Left colon (tissue), 2 donors: ENCODE results near the gene GPR35. TPM values are rescaled to one million over a fixed set of nuclear protein-coding genes. Genes with fewer than 3 reads are reported as not detected.

Source experiments
- ATAC-seq: fragments of 200-7000 bp; cut with Tn5 transposase; one replicate; pipeline ENCODE4 v1.9.1; 2020; ENCODE audit warnings: mild to moderate bottlenecking, moderate library complexity
- DNase-seq, 2 donors: peaks; one replicate each; pipeline ENCODE4 v3.0.0-alpha.2; 2020
- intact Hi-C, 2 donors: fragments of 100-400 bp; cut with DNase I in 1 of 2; cut with micrococcal nuclease in 1 of 2; formaldehyde crosslinking; loops; one replicate each; pipeline versions ENCODE4 v1.11.2 to v1.14.0; 2022; cut with DNase I, micrococcal nuclease
- long read RNA-seq: library from polyadenylated mRNA; unstranded; transcript quantifications from one replicate; pipeline ENCODE4 v2.0.0, GENCODE V29; 2021
- total RNA-seq, 2 donors: library from RNA; stranded (reverse); fragmentation: NEBNext Ultra II Directional; extraction: Animal tissue kit (Norgen Biotek cat#: 25700); gene quantifications; one replicate each; pipeline ENCODE4 v1.2.1, GENCODE V29; 2021
- donor health status: DM: no; HTN: no; CAD: no.
- donor health status: DM: yes; HTN: yes; CAD: no.

Gene GPR35
- total RNA-seq: 10 to 100 TPM; 67.5 to 84.3 TPM
- long read RNA-seq, transcript GPR35-201 (6 exons, 2,249 nt): minor isoform, 16 of 92 reads
- long read RNA-seq, transcript GPR35-205 (1 exons, 3,821 nt): major isoform, 19 of 92 reads
- long read RNA-seq, partial matches to known transcripts: 34 of 92 reads
- long read RNA-seq, other reads (novel, unspliced or antisense): 20 of 92 reads

GRCh38 chr2:240624950-240625621 lies at the start of gene GPR35:
GPR35 (plus strand) TSS chr2:240625480; CDS start chr2:240629953, 4,473 bp downstream.
- DNase-seq: peak; percentile 60 to 61
- ATAC-seq: peak; percentile 36
- intact Hi-C loops: no loop called here

- no peak for DNase-seq
Measured at GRCh38 chr2:240576036-240576435, 49.2 kb upstream of the GPR35 start.

GRCh38 chr2:240576436-240577205 lies 48.7 kb upstream of the GPR35 start:
- intact Hi-C loops: no loop called here
- DNase-seq: no peak

More at GRCh38 chr2:240576036-240576435, 49.2 kb upstream of the GPR35 start:
- ATAC-seq: no peak
- intact Hi-C loops: no loop called here

GRCh38 chr2:240577281-240578109 lies 47.8 kb upstream of the GPR35 start:
- intact Hi-C loops: no loop called here
- DNase-seq (no peak), ATAC-seq (no peak)

More at GRCh38 chr2:240576436-240577205, 48.7 kb upstream of the GPR35 start:
- no peak for ATAC-seq

- DNase-seq: no peak
- peak; percentile 4 for ATAC-seq
- intact Hi-C loops: no loop called here
Measured at GRCh38 chr2:240578110-240578450, 47.2 kb upstream of the GPR35 start.

- DNase-seq (no peak), ATAC-seq (no peak)
- intact Hi-C loops: no loop called here
Measured at GRCh38 chr2:240578488-240578887, 46.8 kb upstream of the GPR35 start.

- intact Hi-C loops: no loop called here
- DNase-seq (no peak), ATAC-seq (peak; percentile 9)
Measured at GRCh38 chr2:240579071-240579762, 46.1 kb upstream of the GPR35 start.

GRCh38 chr2:240579771-240580614 lies 45.3 kb upstream of the GPR35 start:
- peak; percentile 78 for ATAC-seq
- intact Hi-C loops: no loop called here
- DNase-seq: peak; percentile 69 to 81

- intact Hi-C loops: no loop called here
- no peak for ATAC-seq
- no peak for DNase-seq
Measured at GRCh38 chr2:240581811-240582210, 43.5 kb upstream of the GPR35 start.

GRCh38 chr2:240582781-240583180 lies 42.5 kb upstream of the GPR35 start:
- DNase-seq (no peak), ATAC-seq (no peak)
- intact Hi-C loops: no loop called here

- DNase-seq (no peak), ATAC-seq (no peak)
- intact Hi-C loops: no loop called here
Measured at GRCh38 chr2:240583774-240584173, 41.5 kb upstream of the GPR35 start.

GRCh38 chr2:240584486-240585031 lies 40.7 kb upstream of the GPR35 start:
- intact Hi-C loops: no loop called here
- no peak for DNase-seq
- no peak for ATAC-seq

GRCh38 chr2:240585101-240585500 lies 40.2 kb upstream of the GPR35 start:
- intact Hi-C loops: no loop called here
- no peak for DNase-seq
- ATAC-seq: no peak

- ATAC-seq (no peak), DNase-seq (no peak)
- intact Hi-C loops: no loop called here
Measured at GRCh38 chr2:240585681-240586197, 39.5 kb upstream of the GPR35 start.

- DNase-seq (peak; percentile 99), ATAC-seq (peak; percentile 93)
- intact Hi-C loops: no loop called here
Measured at GRCh38 chr2:240586198-240586918, 38.9 kb upstream of the GPR35 start, which contains the start of gene CAPN10. CAPN10 (plus strand) TSS chr2:240586734; CDS start chr2:240586912, 178 bp downstream.
